Astrocyte (in vitro differentiated cells and primary cell): ENCODE results near the gene CLEC16A.

Source experiments
- CTCF ChIP-seq: IDR thresholded peaks from 2 replicates; pipeline ENCODE4 v1.5.1; 2011; ENCODE audit warnings: low read depth, mild to moderate bottlenecking, inconsistent platforms, low read length, moderate library complexity; ENCODE audit not compliant: insufficient read depth
- EZH2 ChIP-seq: IDR thresholded peaks from 2 replicates; pipeline ENCODE4 v1.6.1; 2012; ENCODE audit warnings: mild to moderate bottlenecking, low read length, inconsistent platforms; ENCODE audit not compliant: insufficient read depth

- no peak for TF ChIP-seq CTCF
- TF ChIP-seq EZH2 = no peak
Measured at GRCh38 chr16:11058832-11059231, 114.5 kb downstream of the CLEC16A start.
